HepG2 (cell line): ENCODE results near the gene ZBTB46. TPM values are rescaled to one million over a fixed set of nuclear protein-coding genes. Genes with fewer than 3 reads are reported as not detected.

ENCODE experiments used
- DBP ChIP-seq: sonication (generic); formaldehyde crosslinking; IDR thresholded peaks from 2 replicates; pipeline ENCODE4 v1.4.0; 2020; ENCODE audit warnings: missing genetic modification reagents; ENCODE audit errors: not compliant biosample characterization
- GFI1 ChIP-seq: sonication (generic); formaldehyde crosslinking; IDR thresholded peaks from 2 replicates; pipeline ENCODE4 v1.5.0; 2020; ENCODE audit warnings: missing genetic modification reagents, mild to moderate bottlenecking, borderline replicate concordance
- GZF1 ChIP-seq: sonication (generic); formaldehyde crosslinking; IDR thresholded peaks from 2 replicates; pipeline ENCODE4 v1.5.1; 2020; ENCODE audit warnings: mild to moderate bottlenecking, missing genetic modification reagents
- HNRNPUL1 ChIP-seq: fragments of 200-400 bp; formaldehyde crosslinking; IDR thresholded peaks from 2 replicates; pipeline ENCODE4 v1.6.1; 2017; ENCODE audit warnings: low read depth, mild to moderate bottlenecking, low read length, moderate library complexity
- MIER3 ChIP-seq: IDR thresholded peaks from 2 replicates; pipeline ENCODE4 v1.6.1; 2016; ENCODE audit warnings: missing compliant biosample characterization, borderline replicate concordance
- MNT ChIP-seq: fragments of 450-650 bp; IDR thresholded peaks from 2 replicates; pipeline ENCODE4 v1.6.1; 2016
- NCOR1 ChIP-seq: fragments of 200-600 bp; sonication (generic); IDR thresholded peaks from 2 replicates; pipeline ENCODE4 v1.7.0; 2017; ENCODE audit warnings: antibody characterized with exemption, low read length, borderline replicate concordance
- NFATC3 ChIP-seq: sonication (generic); formaldehyde crosslinking; IDR thresholded peaks from 2 replicates; pipeline ENCODE4 v1.5.1; 2020; ENCODE audit warnings: mild to moderate bottlenecking, missing genetic modification reagents
- NFE2L2 ChIP-seq: fragments of 150-350 bp; IDR thresholded peaks from 2 replicates; pipeline ENCODE4 v1.6.1; 2014; ENCODE audit warnings: low read length
- NR2F2 ChIP-seq: IDR thresholded peaks from 2 replicates; pipeline ENCODE4 v1.6.1; 2012; ENCODE audit warnings: low read depth, inconsistent platforms, borderline replicate concordance
- PHF8 ChIP-seq: sonication (generic); formaldehyde crosslinking; IDR thresholded peaks from 2 replicates; pipeline ENCODE4 v1.5.0; 2020; ENCODE audit warnings: missing genetic modification reagents
- RBFOX2 ChIP-seq: fragments of 200-400 bp; formaldehyde crosslinking; IDR thresholded peaks from 2 replicates; pipeline ENCODE4 v1.6.1; 2017; ENCODE audit warnings: low read depth, mild to moderate bottlenecking, low read length
- REPIN1 ChIP-seq: sonication (generic); formaldehyde crosslinking; IDR thresholded peaks from 2 replicates; pipeline ENCODE4 v1.8.0; 2022; ENCODE audit warnings: missing genetic modification reagents, low read depth, mild to moderate bottlenecking, borderline replicate concordance
- SIN3B ChIP-seq: fragments of 150-350 bp; IDR thresholded peaks from 2 replicates; pipeline ENCODE4 v1.6.1; 2014; ENCODE audit warnings: low read length
- SPEN ChIP-seq: sonication (generic); formaldehyde crosslinking; IDR thresholded peaks from 2 replicates; pipeline ENCODE4 v1.5.1; 2020; ENCODE audit warnings: low read depth, mild to moderate bottlenecking, missing genetic modification reagents
- TBX2 ChIP-seq: sonication (generic); formaldehyde crosslinking; IDR thresholded peaks from 2 replicates; pipeline ENCODE4 v1.5.0; 2020; ENCODE audit warnings: missing genetic modification reagents, mild to moderate bottlenecking, borderline replicate concordance
- TEF ChIP-seq: sonication (generic); formaldehyde crosslinking; IDR thresholded peaks from 2 replicates; pipeline ENCODE4 v1.5.0; 2020; ENCODE audit warnings: missing genetic modification reagents
- ZFP36 ChIP-seq: fragments of 150-350 bp; IDR thresholded peaks from 2 replicates; pipeline ENCODE4 v1.6.1; 2018; ENCODE audit warnings: borderline replicate concordance, low read length, low read depth; ENCODE audit not compliant: partially characterized antibody
- ZKSCAN5 ChIP-seq: sonication (generic); formaldehyde crosslinking; IDR thresholded peaks from 2 replicates; pipeline ENCODE4 v1.5.1; 2020; ENCODE audit warnings: mild to moderate bottlenecking, missing genetic modification reagents
- ZKSCAN8 ChIP-seq: IDR thresholded peaks from 2 replicates; pipeline ENCODE4 v1.6.1; 2016; ENCODE audit warnings: borderline replicate concordance, missing genetic modification reagents, missing compliant biosample characterization
- ZNF207 ChIP-seq: fragments of 450-650 bp; IDR thresholded peaks from 2 replicates; pipeline ENCODE4 v1.6.1; 2016; ENCODE audit warnings: antibody characterized with exemption, borderline replicate concordance
- ZNF34 ChIP-seq: sonication (generic); formaldehyde crosslinking; IDR thresholded peaks from 2 replicates; pipeline ENCODE4 v1.4.0; 2020; ENCODE audit warnings: mild to moderate bottlenecking, missing genetic modification reagents, borderline replicate concordance
- ZNF549 ChIP-seq: sonication (generic); formaldehyde crosslinking; IDR thresholded peaks from 2 replicates; pipeline ENCODE4 v1.5.0; 2020; ENCODE audit warnings: missing genetic modification reagents
- ZNF558 ChIP-seq: sonication (generic); formaldehyde crosslinking; IDR thresholded peaks from 2 replicates; pipeline ENCODE4 v1.9.0; 2022; ENCODE audit warnings: mild to moderate bottlenecking, missing genetic modification reagents, borderline replicate concordance
- ZNF704 ChIP-seq: sonication (generic); formaldehyde crosslinking; IDR thresholded peaks from 2 replicates; pipeline ENCODE4 v1.8.1; 2023; ENCODE audit warnings: mild to moderate bottlenecking, inconsistent platforms, moderate library complexity, missing genetic modification reagents, borderline replicate concordance
- ZNF713 ChIP-seq: sonication (generic); formaldehyde crosslinking; IDR thresholded peaks from 2 replicates; pipeline ENCODE4 v1.4.0; 2020; ENCODE audit warnings: mild to moderate bottlenecking, missing genetic modification reagents
- ZNF816 ChIP-seq: sonication (generic); formaldehyde crosslinking; IDR thresholded peaks from 2 replicates; pipeline ENCODE4 v1.8.0; 2022; ENCODE audit warnings: missing genetic modification reagents, mild to moderate bottlenecking, borderline replicate concordance
- polyA plus RNA-seq, 8 experiments: library from polyadenylated mRNA; depleted of rRNA in 3 of 8; stranded (reverse) in 7 of 8; unstranded in 1 of 8; fragments of >200 nt; fragmentation: Illumina TruSeq in 4 of 8; extraction: Trizol in 4 of 8; gene quantifications; 2 replicates each; pipeline versions ENCODE4 v1.2.1 to v1.2.3, GENCODE V29; 2011 to 2016; ENCODE audit warnings: low read depth in 4 of 8, missing spikeins in 1 of 8, mixed read lengths in 1 of 8; ENCODE audit not compliant: insufficient read depth in 1 of 8
- total RNA-seq, 5 experiments: library from RNA; depleted of rRNA; stranded (reverse); fragments of >200 nt; fragmentation: Illumina TruSeq; extraction: Trizol; gene quantifications; 2 replicates each; pipeline ENCODE4 v1.2.3, GENCODE V29; 2016; ENCODE audit warnings: low read depth in 1 of 5

The ZBTB46 gene
- total and polyA plus RNA-seq, 2 of the 13 experiments (the other 11 are each of a cell fraction or from before 2014, with no cell fraction given): 1.6 to 13.5 TPM

GRCh38 chr20:63858393-63859165 is 27.5 kb upstream of the ZBTB46 start (continued):
- TF ChIP-seq DBP (CRISPR knock-in tag): no peak
- TF ChIP-seq TEF: no peak
- TF ChIP-seq ZNF549: no peak
- TF ChIP-seq REPIN1 (CRISPR knock-in tag): peak; percentile 42
- no peak for TF ChIP-seq MNT
- TF ChIP-seq SIN3B: no peak
- no peak for TF ChIP-seq ZNF207
- no peak for TF ChIP-seq ZNF704
- peak; percentile 52 for TF ChIP-seq PHF8 (CRISPR knock-in tag)
- peak; percentile 80 for TF ChIP-seq NR2F2
- no peak for TF ChIP-seq ZFP36
- TF ChIP-seq GZF1: no peak
- TF ChIP-seq ZKSCAN8 (CRISPR knock-in tag): 0 out of 2 replicates have a peak, but pooled peaks have one; percentile 53
- peak; percentile 88; the same call in 1 of the 2 replicates for TF ChIP-seq ZNF713 (CRISPR knock-in tag)
- TF ChIP-seq NFE2L2: no peak
- peak; percentile 70; the same call in 1 of the 2 replicates for TF ChIP-seq GFI1 (CRISPR knock-in tag)
- TF ChIP-seq ZNF816: 0 out of 2 replicates have a peak, but pooled peaks have one; percentile 44
- peak; percentile 41; the same call in 1 of the 2 replicates for TF ChIP-seq MIER3 (CRISPR knock-in tag)
- peak; percentile 50; the same call in 1 of the 2 replicates for TF ChIP-seq NCOR1
- no peak for TF ChIP-seq NFATC3 (CRISPR knock-in tag)
- no peak for TF ChIP-seq ZKSCAN5 (CRISPR knock-in tag)
- peak; percentile 42 for TF ChIP-seq SPEN (CRISPR knock-in tag)
- no peak for TF ChIP-seq HNRNPUL1
- peak; percentile 83 for TF ChIP-seq TBX2 (CRISPR knock-in tag)
- TF ChIP-seq ZNF558: no peak; the same call in 1 of the 2 replicates
- no peak for TF ChIP-seq ZNF34 (CRISPR knock-in tag)
- TF ChIP-seq RBFOX2: peak; percentile 42; the same call in 1 of the 2 replicates
